Ascending aorta (tissue), 2 donors: Measurements from ENCODE around the gene FCHO2. TPM values are rescaled to one million over a fixed set of nuclear protein-coding genes. Genes with fewer than 3 reads are reported as not detected.
"Not testable (repeated sequence)": the region's sequence is repeated elsewhere in the genome, so short reads cannot be mapped to it uniquely, and the experiment has no call there.

Experiments used
- DNase-seq, 2 donors: peaks; one replicate each; pipeline ENCODE4 v3.0.0-alpha.2; 2019; ENCODE audit warnings: low spot score in 2 of 2
- H3K27ac ChIP-seq, 2 donors: fragments of 200-600 bp; sonication (generic); one replicate each; pipeline ENCODE4 v1.5.1; 2016 to 2017; ENCODE audit warnings: mild to moderate bottlenecking in 1 of 2
- H3K27me3 ChIP-seq: fragments of 200-600 bp; sonication (generic); one replicate; pipeline ENCODE4 v1.5.1; 2017
- H3K36me3 ChIP-seq, 2 donors: fragments of 200-600 bp; sonication (generic); one replicate each; pipeline ENCODE4 v1.5.1; 2016
- H3K4me1 ChIP-seq, 2 donors: fragments of 200-600 bp; sonication (generic); one replicate each; pipeline ENCODE4 v1.5.1; 2016 to 2017; ENCODE audit warnings: mild to moderate bottlenecking in 1 of 2
- H3K4me3 ChIP-seq, 2 donors: fragments of 200-600 bp; sonication (generic); one replicate each; pipeline ENCODE4 v1.5.1; 2016 to 2017; ENCODE audit warnings: mild to moderate bottlenecking in 1 of 2
- H3K9me3 ChIP-seq, 2 donors: fragments of 200-600 bp; sonication (generic); one replicate each; pipeline ENCODE4 v1.5.1; 2016
- intact Hi-C: fragments of 100-400 bp; cut with DNase I; formaldehyde crosslinking; loops from one replicate; pipeline ENCODE4 v1.15.1; 2023
- total RNA-seq: library from RNA; depleted of rRNA; stranded (reverse); fragments of >200 nt; gene quantifications from one replicate; pipeline ENCODE4 v1.1.0, GENCODE V29; 2016
- TF ChIP-seq, protein P1 (sequence below), 3 experiments: fragments of 200-600 bp in 2 of 3; fragments of 450-650 bp in 1 of 3; sonication (generic) in 2 of 3; IDR thresholded peaks; one replicate each; pipeline ENCODE4 v1.5.1; 2016 to 2019; ENCODE audit warnings: antibody characterized with exemption in 3 of 3, mild to moderate bottlenecking in 1 of 3, moderate library complexity in 1 of 3

Gene FCHO2
- total RNA-seq, 1 donor from 2014 or later = 10.7 TPM

DNA sequence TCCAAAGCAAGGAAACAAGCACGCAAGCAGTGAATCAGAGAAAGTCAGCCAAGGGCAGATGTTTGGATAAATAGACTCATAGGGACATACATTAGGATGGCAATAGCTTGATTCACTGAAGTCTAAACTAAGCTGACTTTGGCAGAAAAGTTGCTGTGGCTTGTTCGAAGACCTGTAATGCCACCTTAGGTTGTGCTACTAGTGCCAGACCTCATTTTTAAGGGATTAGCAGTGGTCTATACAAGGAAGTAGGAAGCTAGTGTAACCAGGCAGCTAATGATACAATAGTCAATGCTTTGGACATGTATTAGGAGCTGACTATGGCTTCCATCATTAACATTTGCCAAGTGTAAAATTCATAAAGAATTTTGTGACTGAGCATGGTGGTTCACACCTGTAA, 63.1 kb downstream of the FCHO2 start:
- peaks cover 0 to 14% of the 10 kb centered on the region in 2 donors for H3K4me1 ChIP-seq
- DNase-seq = no peak
- no peak overlapping the region for H3K27ac ChIP-seq
- TF ChIP-seq, protein P1, sequence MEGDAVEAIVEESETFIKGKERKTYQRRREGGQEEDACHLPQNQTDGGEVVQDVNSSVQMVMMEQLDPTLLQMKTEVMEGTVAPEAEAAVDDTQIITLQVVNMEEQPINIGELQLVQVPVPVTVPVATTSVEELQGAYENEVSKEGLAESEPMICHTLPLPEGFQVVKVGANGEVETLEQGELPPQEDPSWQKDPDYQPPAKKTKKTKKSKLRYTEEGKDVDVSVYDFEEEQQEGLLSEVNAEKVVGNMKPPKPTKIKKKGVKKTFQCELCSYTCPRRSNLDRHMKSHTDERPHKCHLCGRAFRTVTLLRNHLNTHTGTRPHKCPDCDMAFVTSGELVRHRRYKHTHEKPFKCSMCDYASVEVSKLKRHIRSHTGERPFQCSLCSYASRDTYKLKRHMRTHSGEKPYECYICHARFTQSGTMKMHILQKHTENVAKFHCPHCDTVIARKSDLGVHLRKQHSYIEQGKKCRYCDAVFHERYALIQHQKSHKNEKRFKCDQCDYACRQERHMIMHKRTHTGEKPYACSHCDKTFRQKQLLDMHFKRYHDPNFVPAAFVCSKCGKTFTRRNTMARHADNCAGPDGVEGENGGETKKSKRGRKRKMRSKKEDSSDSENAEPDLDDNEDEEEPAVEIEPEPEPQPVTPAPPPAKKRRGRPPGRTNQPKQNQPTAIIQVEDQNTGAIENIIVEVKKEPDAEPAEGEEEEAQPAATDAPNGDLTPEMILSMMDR (IDR thresholded peaks at IDR 0.05) = no peak
- H3K36me3 ChIP-seq = peaks cover 0 to 12% of the 10 kb centered on the region in 2 donors
- intact Hi-C loops = no loop called here
- H3K9me3 ChIP-seq = no peaks in the 10 kb centered on the region
- no peak overlapping the region for H3K4me3 ChIP-seq
- no peaks in the 10 kb centered on the region for H3K27me3 ChIP-seq

DNA sequence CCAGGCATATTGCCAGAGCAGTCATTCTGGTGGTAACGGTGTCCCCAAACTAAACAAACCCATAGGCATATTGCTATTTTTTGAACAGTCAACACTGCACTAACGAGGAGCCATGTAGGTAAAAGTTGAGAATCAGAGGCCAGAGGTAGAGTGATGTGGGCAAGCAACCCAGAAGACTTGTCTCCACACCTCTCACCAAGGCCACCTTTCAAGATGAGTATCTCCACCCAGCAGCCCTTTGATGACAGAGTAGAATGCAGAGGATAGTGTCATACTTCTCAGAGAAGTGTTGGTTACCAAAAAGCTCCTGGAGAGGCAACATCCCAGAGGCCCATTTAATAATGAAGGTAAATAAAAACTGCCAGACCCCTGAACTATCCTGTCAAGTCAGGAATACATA, 63.9 kb downstream of the FCHO2 start:
- Histone ChIP-seq H3K4me1 (peaks cover 0 to 13% of the 10 kb centered on the region in 2 donors), H3K27ac (no peak overlapping the region), H3K4me3 (no peak overlapping the region), H3K9me3 (no peaks in the 10 kb centered on the region), H3K27me3 (no peaks in the 10 kb centered on the region), H3K36me3 (peaks cover 0 to 12% of the 10 kb centered on the region in 2 donors)
- TF ChIP-seq, protein P1 (IDR thresholded peaks at IDR 0.05) = no peak
- intact Hi-C loops = loop anchor here (5.0 kb wide), 1 partner anchor 62 kb away; the partner anchor contains the start of gene FCHO2
- no peak for DNase-seq

DNA sequence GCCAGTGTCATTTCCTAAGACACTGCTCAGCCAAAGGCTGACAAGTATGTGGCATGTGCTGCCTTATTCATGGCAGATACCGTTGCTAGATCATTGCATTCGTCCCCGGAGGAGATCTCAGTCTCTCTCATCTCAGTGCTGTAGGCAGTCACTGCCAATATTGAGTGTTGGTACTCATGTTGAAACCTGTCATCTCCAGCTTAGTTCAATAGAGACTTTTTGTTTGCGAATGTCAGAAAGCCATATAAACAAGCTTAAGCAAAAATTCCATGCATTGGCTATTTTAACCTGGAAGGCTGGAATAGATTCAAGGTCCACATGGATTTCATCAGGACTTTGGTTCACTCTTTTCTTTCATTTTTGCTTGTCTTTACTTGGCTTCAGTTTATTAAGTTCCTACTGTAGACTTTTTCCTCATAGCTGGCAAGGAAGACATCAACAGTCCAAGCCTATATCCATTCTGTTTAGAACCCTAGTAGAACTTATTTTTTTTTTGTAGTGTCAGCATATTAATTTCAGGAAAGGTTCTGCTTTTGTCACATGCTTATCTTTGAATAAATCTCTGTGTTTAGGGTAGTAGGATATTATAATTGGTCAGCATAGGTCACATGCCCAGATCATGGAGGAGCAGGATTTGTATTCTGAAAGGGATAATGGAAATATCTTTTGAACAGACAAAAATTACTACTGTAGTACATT, 66.8 kb downstream of the FCHO2 start:
- no peak for DNase-seq
- TF ChIP-seq, protein P1 (IDR thresholded peaks at IDR 0.05) = no peak
- no peak overlapping the region for H3K4me3 ChIP-seq
- peaks cover 3 to 27% of the 10 kb centered on the region in 2 donors for H3K36me3 ChIP-seq
- peak overlapping the region; percentile 56 to 60 for H3K27ac ChIP-seq
- intact Hi-C loops = loop anchor here (5.0 kb wide), 1 partner anchor 65 kb away; the partner anchor contains the start of gene FCHO2
- no peaks in the 10 kb centered on the region for H3K9me3 ChIP-seq
- H3K4me1 ChIP-seq = peaks cover 0 to 13% of the 10 kb centered on the region in 2 donors
- no peaks in the 10 kb centered on the region for H3K27me3 ChIP-seq

DNA sequence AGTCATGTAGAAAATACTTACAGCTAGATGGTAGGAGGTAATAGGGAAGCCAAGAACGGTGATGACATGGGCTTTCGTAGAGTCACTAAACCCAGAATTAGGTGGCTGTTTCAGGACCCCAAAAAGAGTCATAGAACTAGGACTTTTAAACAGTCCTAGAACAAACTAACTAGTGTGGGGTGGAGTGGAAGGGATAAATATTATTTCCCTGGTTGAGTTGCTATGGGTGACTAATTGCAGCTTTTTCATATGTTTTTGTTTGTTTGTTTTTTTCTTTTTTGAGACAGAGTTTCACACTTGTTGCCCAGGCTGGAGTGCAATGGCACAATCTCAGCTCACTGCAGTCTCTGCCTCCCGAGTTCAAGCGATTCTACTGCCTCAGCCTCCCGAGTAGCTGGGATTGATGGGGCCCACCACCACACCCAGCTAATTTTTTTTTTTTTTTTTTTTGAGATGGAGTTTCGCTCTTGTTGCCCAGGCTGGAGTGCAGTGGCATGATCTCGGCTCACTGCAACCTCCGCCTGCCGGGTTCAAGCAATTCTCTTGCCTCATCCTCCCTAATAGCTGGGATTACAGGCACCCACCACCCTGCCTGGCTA, 69.2 kb downstream of the FCHO2 start:
- Histone ChIP-seq H3K4me1 (peaks cover 0 to 13% of the 10 kb centered on the region in 2 donors), H3K36me3 (peaks cover 3 to 19% of the 10 kb centered on the region in 2 donors)
- not testable (repeated sequence) for H3K27me3 ChIP-seq, H3K27ac ChIP-seq, H3K4me3 ChIP-seq, H3K9me3 ChIP-seq, DNase-seq
- intact Hi-C loops = loop anchor here (5.0 kb wide), 1 partner anchor 68 kb away; the partner anchor contains the start of gene FCHO2

DNA sequence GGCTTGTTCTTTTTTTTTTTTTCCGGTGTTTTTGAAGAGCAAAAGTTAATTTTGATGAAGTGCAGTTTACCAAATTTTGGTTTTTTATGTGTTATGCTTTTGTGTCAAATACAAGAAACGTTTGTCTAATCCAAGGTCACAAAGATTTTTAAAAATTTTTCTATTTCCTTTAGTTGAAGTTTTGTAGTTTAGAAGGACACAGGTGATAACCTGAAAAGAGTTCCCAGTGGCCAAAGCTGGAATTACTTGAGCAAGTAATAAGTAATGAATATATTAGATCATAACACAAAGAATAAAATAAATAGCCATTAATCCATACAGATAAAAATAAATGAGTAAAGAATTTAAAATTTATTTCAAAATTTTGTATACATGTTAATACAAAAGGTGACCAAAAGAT, 71.5 kb downstream of the FCHO2 start:
- Histone ChIP-seq H3K27me3 (no peaks in the 10 kb centered on the region), H3K27ac (no peak overlapping the region), H3K4me3 (no peak overlapping the region), H3K9me3 (no peaks in the 10 kb centered on the region), H3K4me1 (peaks cover 0 to 8% of the 10 kb centered on the region in 2 donors), H3K36me3 (peaks cover 3 to 18% of the 10 kb centered on the region in 2 donors)
- intact Hi-C loops = no loop called here
- TF ChIP-seq, protein P1 (IDR thresholded peaks at IDR 0.05) = no peak
- DNase-seq = no peak

DNA sequence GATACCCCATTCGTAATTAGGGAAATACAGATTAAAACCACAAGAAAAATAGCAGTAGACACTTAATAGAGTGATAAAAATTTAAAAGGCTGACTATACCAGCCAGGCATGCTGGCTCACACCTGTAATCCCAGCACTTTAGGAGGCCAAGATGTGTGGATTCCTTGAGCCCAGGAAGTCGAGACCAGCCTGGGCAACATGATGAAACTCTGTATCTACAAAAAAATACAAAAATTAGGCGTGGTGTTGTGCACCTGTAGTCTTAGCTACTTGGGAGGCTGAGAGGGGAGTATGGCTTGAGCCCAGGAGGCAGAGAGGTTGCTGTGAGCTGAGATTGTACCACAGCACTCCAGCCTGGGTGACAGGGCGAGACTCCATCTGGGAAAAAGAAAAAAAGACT, 72.0 kb downstream of the FCHO2 start:
- Histone ChIP-seq H3K9me3 (no peaks in the 10 kb centered on the region), H3K27ac (no peak overlapping the region), H3K4me3 (no peak overlapping the region), H3K4me1 (peaks cover 0 to 4% of the 10 kb centered on the region in 2 donors), H3K36me3 (peaks cover 3 to 18% of the 10 kb centered on the region in 2 donors), H3K27me3 (no peaks in the 10 kb centered on the region)
- TF ChIP-seq, protein P1 (IDR thresholded peaks at IDR 0.05) = no peak
- intact Hi-C loops = no loop called here
- no peak for DNase-seq
